Breast epithelium (tissue), 3 donors: ENCODE data around the gene EDA.

Source experiments
- CTCF ChIP-seq, 3 donors: fragments of 450-650 bp; IDR thresholded peaks; one replicate each; pipeline ENCODE4 v1.5.1; 2016 to 2017; ENCODE audit warnings: antibody characterized with exemption in 3 of 3, mild to moderate bottlenecking in 3 of 3, moderate library complexity in 3 of 3
- POLR2A ChIP-seq: fragments of 450-650 bp; IDR thresholded peaks from one replicate; pipeline ENCODE4 v1.6.1; 2016; ENCODE audit warnings: antibody characterized with exemption, mild to moderate bottlenecking, moderate library complexity
- POLR2AphosphoS5 ChIP-seq, 3 donors: sonication (generic); formaldehyde crosslinking; IDR thresholded peaks; one replicate each; pipeline ENCODE4 v1.6.1; 2017; ENCODE audit warnings: antibody characterized with exemption in 3 of 3

GRCh38 chrX:70079297-70079696 is 463.4 kb downstream of the EDA start:
- TF ChIP-seq CTCF (IDR thresholded peaks at IDR 0.05) (no peak), POLR2A (no peak), POLR2AphosphoS5 (IDR thresholded peaks at IDR 0.05) (no peak)
